GM18498 (cell line): ENCODE data around the gene RASA3.

ENCODE experiments used
- ATAC-seq: cut with Tn5 transposase; IDR thresholded peaks from one replicate; pipeline ENCODE4 v1.9.1; 2021; ENCODE audit warnings: mild to moderate bottlenecking, moderate library complexity; ENCODE audit not compliant: unreplicated experiment

RASA3 gene

GRCh38 chr13:113974304-113975281 is 157.8 kb downstream of the RASA3 start:
- no peak for ATAC-seq

- no peak for ATAC-seq
Measured at GRCh38 chr13:113973218-113974164, 158.9 kb downstream of the RASA3 start, which contains the start of gene C13orf46. Gene C13orf46, minus strand, starts transcription at chr13:113974076. Its CDS starts 79 bp downstream, at chr13:113973997.

- no peak for ATAC-seq
Measured at GRCh38 chr13:113972451-113973217, 159.8 kb downstream of the RASA3 start.

- ATAC-seq: no peak
Measured at GRCh38 chr13:113971471-113972231, 160.8 kb downstream of the RASA3 start.

- no peak for ATAC-seq
Measured at GRCh38 chr13:113970810-113971470, 161.5 kb downstream of the RASA3 start.

- no peak for ATAC-seq
Measured at GRCh38 chr13:113969973-113970611, 162.3 kb downstream of the RASA3 start.

GRCh38 chr13:113969311-113969972 is 163.0 kb downstream of the RASA3 start:
- ATAC-seq: no peak

GRCh38 chr13:113968463-113969310 is 163.7 kb downstream of the RASA3 start:
- ATAC-seq: no peak

- no peak for ATAC-seq
Measured at GRCh38 chr13:113967729-113968462, 164.5 kb downstream of the RASA3 start.

GRCh38 chr13:113967206-113967720 is 165.2 kb downstream of the RASA3 start:
- no peak for ATAC-seq

GRCh38 chr13:113965968-113966884 is 166.2 kb downstream of the RASA3 start:
- ATAC-seq: no peak

- ATAC-seq: no peak
Measured at GRCh38 chr13:113965383-113965874, 167.0 kb downstream of the RASA3 start.

- ATAC-seq: no peak
Measured at GRCh38 chr13:113964251-113964995, 168.0 kb downstream of the RASA3 start.

GRCh38 chr13:113963376-113963775 is 169.0 kb downstream of the RASA3 start:
- ATAC-seq: no peak
